Left kidney (tissue), 2 donors: ENCODE data around the gene CFAP100. TPM values are rescaled to one million over a fixed set of nuclear protein-coding genes. Genes with fewer than 3 reads are reported as not detected.

Experiments used
- DNase-seq: peaks from one replicate; pipeline ENCODE4 v3.0.0-alpha.2; 2013
- polyA plus RNA-seq: library from polyadenylated mRNA; unstranded; fragments of 120-200 nt; gene quantifications from one replicate; pipeline ENCODE4 v1.2.1, GENCODE V29; 2013; ENCODE audit not compliant: insufficient read length

Gene CFAP100
- polyA plus RNA-seq, 1 donor: 1.7 TPM

DNA sequence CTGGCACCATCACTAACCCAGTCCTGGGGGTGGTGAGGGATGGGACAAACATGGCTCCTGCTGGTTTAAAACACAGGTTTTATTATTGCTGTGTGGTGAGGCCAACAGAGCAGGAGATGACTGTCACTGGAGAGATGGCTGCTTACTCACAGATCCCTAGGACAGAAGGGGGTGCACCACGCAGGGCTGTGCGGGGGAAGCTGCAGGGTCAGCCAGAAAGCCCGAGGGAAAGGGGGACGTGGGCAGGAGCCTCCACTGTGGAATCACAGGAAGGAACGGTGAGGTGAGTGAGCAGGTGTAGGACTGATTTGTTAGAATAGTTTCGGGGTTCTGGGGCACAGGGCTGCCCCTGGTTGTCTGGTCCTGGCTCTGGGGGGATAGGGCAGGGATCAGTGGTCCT lies 7.5 kb downstream of the CFAP100 start:
- no peak for DNase-seq

DNA sequence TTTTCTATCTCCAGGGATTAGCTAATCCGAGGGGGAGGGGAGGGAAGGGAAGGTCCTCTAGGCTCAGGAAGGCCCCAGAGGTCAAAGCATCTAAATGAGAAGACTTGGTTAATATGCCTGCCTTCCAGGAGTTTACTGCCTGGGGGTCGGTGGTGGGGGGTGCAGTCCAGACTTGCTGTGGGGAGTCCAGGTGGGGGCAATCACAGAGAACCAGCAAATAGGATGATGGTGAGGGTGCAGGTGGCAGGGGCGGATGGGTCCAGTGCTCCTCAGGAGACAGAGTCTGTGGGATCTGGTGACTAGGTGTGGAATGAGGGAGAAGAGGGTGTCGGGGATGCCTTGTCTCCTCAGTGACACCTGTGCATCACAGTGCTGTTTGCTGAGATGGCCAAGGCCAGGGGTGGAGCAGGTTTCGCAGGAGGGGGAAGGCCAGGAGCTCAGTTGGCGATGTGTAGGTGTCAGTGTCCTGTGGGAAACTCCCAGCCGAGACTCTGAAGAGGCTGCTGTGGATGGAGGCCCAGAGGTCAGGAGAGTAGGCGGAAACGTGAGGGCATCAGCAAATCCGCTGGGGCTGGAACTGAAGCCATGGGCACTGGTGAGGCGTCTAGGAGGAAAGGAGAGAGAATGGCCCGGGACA lies 8.1 kb downstream of the CFAP100 start:
- DNase-seq: no peak

DNA sequence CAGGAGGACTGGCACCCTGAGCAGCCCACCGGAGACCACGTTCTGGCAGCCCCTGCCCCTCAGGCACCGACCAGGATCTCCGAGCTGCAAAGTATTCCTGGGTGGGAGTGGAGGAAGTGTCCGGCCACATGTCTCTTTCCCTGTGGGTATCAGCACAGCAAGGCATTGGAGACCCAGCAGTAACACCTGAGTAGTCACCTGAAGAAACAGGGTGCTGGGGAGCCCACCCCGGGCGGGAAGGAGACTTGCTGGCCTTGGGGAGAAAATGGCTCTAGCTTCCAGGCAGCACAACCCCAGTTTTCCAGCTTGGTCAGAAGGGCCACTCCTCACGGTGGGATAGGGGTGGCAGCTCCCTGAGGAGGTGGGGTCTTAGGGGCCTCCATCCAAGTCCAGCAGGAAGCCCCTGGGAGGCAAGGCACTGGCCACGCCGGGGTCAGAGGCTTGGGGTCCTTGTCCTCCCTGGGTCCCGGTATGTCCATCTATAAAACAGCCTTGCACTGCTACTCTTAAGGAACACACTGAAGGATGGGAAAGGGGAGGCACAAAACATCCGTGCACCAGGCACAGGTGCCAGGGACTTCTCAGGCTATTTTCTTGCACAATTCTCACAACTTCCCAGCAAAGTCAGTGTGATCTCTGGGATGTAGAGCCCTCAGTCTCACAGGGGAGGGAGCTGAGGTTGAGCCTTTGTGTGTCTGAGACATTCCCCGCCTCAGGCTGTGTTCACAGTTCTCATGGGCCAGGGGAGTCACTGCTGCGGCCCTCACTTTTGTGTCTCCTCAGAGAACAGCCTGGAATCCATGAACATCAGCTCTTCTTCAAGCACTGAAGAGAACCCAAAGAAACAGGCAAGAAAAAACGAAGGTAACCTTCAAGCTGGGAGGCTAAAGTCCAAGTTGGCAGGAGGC lies 11.9 kb downstream of the CFAP100 start:
- no peak for DNase-seq

DNA sequence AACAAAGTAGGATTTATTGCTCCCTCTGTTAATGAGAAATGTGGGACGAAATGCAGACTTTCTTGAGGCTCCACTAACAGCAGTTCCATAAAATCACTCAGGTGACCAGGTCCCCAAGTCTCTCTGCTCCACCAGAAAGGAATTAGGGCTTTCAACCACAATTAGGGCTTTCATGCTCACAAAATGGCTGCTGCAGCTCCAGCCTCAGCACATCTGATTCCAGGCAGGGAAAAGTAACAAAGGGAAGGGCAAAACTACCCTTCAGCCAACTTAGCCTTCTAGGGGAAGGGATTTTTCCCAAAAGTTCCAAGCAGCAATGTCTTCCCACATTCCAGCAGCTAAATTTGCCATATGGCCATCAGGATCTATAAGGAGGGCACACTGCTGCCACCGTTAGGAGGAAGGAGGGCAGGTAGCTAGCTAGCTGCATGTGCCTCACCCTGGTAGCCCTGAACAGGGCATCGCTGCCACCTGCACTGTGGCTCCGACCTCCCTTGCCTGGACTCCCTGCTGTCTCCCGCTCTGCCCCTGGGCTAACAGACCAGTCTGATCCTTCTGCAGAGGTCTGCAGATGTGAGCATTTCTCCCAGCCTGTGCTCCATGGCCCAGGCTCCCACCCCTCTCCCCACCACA lies 12.8 kb downstream of the CFAP100 start:
- DNase-seq: no peak

DNA sequence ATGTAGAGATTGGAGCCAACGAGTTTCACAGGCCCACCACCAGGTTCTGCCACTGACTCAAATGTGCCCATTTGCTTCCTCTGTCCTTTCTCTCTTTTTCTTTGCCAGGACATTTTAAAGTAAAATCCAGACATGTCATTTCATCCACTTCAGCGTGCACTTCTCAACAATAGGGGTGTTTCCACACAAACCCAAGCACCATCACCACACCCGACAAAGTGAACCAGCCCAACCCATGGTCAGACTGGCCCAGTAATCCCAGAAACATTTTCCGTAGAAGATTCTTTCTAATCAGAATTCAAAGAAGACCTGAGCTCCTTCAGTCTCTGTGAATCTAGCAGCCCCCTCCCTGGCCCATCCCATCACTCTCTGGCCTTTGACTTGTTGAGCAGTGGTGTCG lies 13.4 kb downstream of the CFAP100 start:
- DNase-seq: no peak

DNA sequence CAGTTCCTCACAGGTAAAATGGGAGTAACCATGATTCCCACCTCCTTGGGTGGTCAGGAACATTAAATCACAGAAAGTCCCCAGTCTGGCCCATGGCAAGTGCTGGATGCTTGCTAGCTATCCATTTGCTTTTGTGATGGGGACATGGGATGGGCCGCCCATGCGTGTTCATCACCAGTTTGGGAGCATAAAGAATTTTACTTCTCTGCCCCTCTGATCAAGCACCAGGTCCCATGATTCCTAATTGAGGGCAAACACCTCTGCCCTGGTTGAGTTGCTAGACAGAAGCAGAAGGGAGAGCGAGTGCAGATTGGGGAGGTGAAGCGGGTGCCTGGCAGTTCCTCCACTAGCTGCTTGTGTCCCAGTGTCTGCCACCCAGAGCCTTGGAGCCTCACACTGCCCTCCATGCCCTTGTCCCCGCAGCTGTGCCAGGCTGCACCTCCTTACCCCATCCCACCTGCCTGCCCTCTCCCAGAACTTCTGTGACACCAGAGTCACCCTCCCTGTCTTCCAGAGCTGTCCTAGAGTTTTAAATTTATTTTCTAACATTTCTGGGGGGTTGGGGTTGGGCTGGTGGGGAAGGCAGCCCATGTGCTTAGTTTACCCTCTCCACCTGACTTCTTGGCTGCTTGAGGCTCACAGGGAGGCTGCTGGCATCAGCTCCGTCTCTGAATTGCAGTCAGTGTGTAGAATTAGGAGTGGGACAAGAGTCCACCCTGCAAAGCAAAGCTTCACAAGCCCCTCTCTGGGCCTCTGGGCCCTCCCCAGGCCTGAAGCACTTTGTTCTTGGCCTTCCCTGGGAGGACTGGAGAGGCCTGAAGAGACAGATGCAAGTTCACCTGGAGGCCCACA lies 18.4 kb downstream of the CFAP100 start:
- DNase-seq: no peak

DNA sequence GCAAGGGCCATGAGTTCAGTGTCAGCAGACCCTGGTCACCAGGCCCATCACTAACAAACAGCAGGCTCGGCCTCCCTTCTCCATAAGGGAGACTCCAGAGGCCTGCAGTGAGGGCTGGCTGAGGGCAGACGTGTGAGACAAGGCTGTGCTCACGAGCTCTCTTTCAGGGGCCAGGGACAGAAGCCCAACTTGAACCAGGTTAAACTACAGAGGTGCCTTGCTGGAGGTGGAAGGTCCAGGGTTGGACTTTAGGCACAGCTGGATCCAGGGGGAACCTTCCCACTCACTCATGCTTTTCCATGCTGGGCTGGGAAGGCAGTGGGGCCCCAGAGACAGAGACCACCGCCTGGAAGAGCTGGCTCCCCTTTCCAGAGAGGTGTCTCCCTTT lies 19.0 kb downstream of the CFAP100 start:
- no peak for DNase-seq

DNA sequence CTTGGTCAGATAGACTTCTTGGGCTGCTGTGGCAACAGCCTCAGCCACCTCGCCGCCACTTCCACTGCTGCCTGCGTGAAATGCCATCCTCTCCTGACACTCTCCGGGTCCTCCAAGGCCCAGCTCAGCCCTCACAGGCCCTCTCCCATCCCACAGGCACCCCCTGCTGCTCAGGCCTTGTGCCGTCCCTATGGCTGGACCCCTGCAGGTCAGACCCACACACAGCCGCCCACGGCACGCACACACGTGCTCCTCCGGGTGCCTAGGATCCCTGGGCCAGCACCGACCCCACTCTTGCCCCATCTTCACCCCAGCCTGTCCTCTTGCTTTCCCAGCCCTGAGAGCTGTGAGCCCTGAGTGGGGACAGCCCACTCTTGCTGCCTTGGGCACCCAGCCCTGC lies 19.7 kb downstream of the CFAP100 start:
- no peak for DNase-seq

DNA sequence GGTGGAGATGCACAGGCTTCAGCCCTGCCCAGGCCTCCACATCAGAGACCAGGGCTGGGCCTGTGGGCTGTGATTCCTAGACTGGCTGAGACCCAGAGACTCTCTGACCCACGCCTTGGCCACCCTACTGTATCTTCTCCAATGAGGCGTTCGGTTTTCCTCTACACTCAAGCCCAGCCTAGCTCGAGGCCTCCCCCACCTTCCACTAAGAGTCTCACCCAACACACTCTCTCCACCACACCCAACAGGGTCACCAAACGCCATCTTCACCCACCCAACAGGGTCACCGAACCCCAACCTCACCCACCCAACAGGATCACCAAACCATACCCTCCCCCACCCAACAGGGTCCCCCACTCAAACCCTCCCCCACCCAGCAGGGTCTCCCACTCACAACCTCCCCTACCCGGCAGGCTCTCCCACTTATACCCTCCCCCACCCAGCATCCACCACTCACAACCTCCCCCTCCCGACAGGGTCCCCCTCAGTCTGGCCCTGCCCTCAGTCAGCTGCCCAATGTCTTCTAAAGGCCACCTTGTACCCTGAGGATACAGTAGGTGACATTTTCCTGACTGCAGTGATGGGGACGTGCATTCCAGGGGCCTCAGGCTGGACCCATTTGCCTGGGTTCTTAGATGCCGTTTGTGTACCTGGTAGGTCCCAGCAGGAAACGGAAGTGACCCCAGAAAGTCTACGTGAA lies 20.4 kb downstream of the CFAP100 start:
- no peak for DNase-seq

DNA sequence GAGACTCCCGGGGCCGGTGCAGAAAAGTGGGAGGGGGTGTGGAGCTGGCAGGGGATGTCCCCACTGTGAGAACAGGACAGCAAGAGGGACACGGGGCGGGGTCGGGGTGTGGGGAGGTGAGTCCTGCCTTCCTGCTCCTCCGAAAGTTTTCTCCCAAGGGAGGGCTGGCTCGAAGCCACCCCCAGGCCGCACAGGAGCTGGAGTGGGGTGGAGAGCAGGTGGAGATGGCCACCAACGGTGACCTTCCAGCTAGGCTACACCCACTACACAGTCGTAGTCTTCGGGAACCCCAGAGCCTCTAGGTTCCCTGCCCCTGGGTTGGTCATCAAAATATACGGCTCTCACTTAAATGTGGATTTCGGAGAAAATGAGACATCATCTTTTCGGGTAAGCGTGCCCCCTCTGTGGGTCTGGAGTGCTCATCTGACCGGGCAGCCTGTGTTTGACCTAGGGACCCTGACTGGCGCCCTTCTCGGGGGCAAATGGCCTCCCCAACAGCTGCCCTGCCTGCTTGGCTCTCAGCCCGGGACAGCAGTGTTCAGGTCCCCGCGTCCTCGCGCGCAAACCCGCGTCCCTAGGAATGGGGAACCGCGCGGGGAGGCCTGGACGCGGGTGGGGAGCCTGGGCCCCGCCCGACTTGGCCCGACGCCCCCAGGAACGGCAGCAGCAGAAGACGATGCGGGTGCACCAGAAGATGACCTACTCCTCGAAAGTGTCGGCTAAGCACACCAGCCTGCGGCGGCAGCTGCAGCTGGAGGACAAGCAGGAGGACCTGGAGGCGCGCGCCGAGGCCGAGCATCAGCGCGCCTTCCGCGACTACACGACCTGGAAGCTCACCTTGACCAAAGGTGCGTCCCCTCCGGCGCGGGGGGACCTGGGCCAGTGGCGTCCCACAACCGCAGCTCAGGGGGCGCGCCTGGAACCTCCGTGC lies 21.2 kb downstream of the CFAP100 start:
- no peak for DNase-seq

DNA sequence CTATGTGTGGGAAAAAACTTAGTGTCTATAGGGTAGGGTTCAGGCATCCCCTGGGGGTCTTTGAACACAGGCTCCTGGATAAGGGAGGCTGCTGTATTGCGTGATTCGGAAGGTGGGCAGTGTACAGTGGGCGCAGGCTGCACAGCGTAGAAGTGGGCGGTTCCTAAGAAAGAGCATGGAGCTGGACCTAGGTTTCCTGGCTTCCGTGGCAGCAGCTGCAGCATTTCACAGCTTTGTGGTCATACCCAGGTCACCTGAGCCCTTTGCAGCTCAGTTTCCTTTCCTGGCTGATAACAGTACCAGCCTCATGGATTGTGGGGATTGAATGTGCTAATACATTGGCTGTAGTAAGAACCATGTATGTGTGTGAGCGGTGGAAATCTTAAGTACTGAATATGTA lies 22.2 kb downstream of the CFAP100 start:
- no peak for DNase-seq

DNA sequence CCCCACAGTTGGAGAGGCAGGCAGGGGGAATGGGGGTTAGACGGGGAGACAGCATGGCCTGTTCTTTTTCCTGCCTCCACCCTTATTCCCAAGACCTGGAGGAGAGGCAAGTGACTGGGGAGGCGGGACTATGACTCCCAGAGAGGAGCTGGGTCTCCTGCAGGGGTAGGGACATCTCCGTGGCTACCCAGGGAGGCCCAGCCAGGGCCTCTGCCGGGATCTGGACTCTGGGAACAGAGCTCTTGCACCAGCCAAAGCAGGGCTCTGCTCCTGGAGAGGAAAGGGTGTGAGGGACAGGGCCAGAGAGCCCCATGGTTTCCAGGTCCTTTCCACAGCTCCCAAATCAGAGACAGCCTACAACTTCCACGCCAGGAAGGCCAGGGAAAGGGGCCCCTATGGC lies 22.8 kb downstream of the CFAP100 start:
- no peak for DNase-seq

DNA sequence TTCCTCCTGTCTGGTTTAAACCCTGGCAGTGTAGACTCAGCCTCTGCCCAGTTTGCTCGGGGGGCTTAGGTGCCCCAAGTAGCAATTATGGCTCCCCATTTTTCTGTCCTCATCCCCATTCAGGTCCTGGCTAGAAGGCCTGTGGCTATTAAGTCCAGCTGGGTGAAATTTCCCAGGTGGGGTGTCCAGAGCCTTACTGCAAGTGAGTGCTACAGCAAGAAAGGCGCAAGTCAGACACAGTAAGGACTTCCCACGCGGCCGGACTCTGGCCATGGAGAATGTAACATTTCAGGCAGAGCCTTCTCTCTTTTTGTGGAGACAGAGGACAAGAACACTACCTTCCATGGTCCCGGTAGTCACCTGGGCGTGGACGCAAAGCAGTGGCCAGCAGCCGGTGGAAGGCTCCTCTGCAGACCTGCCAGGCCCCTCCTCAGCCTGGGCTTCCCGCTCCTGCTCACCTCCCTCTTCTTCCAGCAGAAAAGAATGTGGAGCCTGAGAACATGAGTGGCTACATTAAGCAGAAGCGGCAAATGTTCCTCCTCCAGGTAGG lies 23.3 kb downstream of the CFAP100 start:
- no peak for DNase-seq

DNA sequence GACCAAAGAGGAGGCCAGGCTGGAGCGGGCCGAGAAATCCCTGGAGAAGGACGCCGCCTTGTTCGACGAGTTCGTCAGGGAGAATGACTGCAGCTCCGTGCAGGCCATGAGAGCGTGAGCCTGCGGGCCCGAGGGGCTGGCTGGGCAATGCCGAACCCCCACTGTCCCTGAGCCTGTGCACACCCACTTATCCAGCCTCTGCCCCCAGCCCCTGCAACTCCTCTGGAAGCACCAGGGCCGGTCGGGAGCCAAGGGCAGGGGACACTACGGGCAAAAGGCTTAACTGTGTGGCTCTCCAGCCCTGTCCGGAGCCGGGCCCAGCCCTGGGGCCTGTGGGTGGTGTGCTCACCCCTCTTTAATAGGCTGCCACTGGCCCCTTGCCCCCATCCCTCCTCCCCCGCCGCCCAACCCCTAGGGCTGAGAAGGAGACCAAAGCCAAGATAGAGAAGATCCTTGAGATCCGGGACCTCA lies 24.0 kb downstream of the CFAP100 start:
- no peak for DNase-seq

DNA sequence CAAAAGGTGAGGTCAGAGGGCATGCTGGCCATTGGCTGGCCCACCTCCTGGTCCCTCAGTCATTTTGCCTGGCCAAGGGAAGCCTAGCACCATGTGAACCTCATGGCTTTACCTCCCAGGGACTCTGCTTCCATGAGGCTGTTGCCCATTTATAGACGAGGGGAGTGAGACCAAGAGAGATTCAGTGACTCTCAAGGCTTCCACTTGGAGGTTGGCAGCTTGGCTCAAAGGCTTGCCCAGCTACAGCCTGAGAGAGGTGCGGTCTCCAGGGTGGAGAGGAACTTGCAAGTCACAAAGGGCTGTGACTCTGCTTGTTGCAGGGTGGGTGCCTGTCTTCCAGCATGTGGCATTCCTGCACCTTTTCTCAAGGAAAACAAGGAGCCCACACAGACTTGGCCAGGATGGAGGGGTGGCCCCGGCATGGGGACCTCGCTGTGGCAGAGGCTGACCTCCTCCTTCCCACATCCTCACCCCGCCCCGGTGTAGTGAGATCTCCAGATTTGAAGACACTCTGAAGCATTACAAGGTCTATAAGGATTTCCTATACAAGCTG lies 24.5 kb downstream of the CFAP100 start:
- DNase-seq: no peak

DNA sequence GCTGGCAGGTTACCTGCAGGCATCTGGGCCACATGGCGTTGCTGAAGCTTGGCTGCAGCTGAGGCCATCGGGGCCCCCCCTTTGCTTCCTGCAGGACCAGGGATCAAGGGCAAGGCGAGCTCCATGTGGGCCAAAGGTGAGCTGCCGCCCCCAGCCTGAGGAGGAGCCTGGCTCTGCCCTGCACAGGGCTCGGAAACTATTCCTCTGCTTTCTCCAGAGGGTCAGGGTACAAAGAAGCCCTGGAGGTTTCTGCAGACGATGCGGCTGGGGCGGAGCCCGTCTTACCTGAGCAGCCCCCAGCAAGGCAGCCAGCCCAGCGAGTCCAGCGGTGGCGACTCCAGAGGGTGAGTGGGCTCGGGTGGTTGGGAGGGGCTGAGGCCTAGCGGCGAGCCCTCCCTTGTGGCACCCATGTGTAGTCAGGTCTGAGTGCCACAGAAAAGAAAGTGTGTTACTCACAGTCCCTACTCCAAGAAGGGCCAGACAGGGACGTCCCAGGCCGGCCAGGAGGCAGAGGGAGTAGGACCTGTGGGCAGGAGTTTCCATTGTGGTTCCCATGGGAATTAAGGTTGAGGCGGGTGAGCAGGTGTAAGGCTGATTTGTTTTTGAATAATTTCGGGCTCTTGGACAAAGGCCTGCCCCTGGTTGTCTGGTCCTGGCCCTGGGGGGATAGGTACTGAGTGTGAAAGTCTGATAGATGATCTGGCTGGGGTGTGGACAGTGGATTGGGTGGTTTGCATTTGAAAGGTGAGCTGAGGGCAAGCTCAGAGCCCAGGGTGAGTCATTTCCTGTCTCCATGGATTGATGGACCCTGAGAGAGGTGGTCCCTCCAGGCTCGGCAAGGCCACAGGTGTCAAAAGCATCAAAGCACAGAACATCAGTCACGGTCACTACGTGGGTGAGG lies 25.4 kb downstream of the CFAP100 start:
- DNase-seq: no peak

DNA sequence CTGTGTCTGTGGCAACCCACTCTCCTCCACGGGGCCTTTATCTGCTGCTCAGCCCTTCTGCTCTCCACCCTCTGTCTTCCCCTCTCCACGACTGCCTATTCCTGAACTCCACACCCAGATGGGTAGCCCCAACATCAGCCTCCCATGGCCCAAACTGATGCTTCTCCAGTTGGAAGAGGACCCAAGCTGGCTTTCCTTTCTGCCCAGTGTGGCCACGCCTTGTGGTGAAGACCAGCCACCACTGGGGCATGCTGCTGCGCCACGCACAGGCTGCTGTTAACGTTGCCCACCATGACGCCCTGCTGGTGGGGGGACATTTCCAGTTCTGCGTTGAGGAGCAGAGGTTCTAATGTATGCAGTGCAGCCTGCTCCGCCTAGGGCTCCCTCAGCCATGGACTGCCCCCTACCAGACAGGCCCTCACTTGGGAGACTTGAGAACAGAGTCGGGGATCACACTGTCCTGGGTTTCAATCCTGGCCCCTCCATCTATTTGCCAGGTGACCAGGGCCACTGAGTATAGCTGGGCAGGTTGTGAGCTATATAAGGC lies 26.9 kb downstream of the CFAP100 start:
- no peak for DNase-seq

DNA sequence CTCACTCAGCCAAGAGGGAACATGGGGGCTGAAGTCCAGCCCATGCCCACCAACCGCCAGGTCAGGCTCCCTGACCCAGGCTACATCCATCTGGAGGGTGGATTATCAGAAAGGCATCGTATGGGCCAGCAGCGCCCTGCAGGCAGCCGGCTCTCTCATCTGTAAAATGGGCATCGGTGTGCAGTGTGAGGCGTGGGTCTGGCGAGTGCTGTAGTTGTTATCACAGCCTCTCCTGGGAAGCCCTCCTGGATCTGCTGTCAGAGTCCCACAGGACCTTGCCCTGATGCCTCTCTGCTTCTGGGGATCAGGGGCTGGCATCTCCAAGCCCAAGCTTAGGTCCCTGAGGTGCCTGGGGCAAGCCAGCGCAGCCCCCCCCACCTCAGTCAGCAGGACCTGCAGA lies 27.4 kb downstream of the CFAP100 start:
- no peak for DNase-seq
